GM12878 (cell line): ENCODE results near the gene SEPTIN11. TPM values are rescaled to one million over a fixed set of nuclear protein-coding genes. Genes with fewer than 3 reads are reported as not detected.

Experiments
- CBX3 ChIP-seq: fragments of 200-600 bp; sonication (generic); IDR thresholded peaks from 2 replicates; pipeline ENCODE4 v1.6.1; 2016; ENCODE audit warnings: low read depth, borderline replicate concordance
- EP300 ChIP-seq, 2 experiments: fragments of 150-350 bp in 1 of 2; IDR thresholded peaks; 2 replicates each; pipeline ENCODE4 v1.6.1; 2011 to 2012; ENCODE audit warnings: low read depth in 2 of 2, low read length in 2 of 2, borderline replicate concordance in 1 of 2, improper control_type of control experiment in 1 of 2, inconsistent platforms in 1 of 2; ENCODE audit not compliant: control insufficient read depth in 1 of 2
- ESRRA ChIP-seq: IDR thresholded peaks from 2 replicates; pipeline ENCODE4 v1.6.1; 2012; ENCODE audit warnings: mild to moderate bottlenecking, low read length, improper control_type of control experiment
- ETV6 ChIP-seq, 2 experiments: fragments of 450-650 bp in 1 of 2; IDR thresholded peaks in 1 of 2; conservative IDR thresholded peaks in 1 of 2; 2 replicates each; pipeline ENCODE4 v1.6.1; 2014; ENCODE audit warnings: antibody characterized with exemption in 1 of 2, borderline replicate concordance in 1 of 2, low read depth in 1 of 2, mild to moderate bottlenecking in 1 of 2, moderate library complexity in 1 of 2
- HCFC1 ChIP-seq: fragments of 150-350 bp; IDR thresholded peaks from 2 replicates; pipeline ENCODE4 v1.6.1; 2014; ENCODE audit warnings: low read length
- HDAC2 ChIP-seq: fragments of 200-600 bp; sonication (generic); IDR thresholded peaks from 2 replicates; pipeline ENCODE4 v1.6.1; 2017
- IRF3 ChIP-seq: fragments of 450-650 bp; IDR thresholded peaks from 2 replicates; pipeline ENCODE4 v1.6.1; 2014; ENCODE audit warnings: mild to moderate bottlenecking
- KLF5 ChIP-seq: fragments of 450-650 bp; IDR thresholded peaks from 2 replicates; pipeline ENCODE4 v1.6.1; 2014; ENCODE audit warnings: mild to moderate bottlenecking; ENCODE audit not compliant: partially characterized antibody
- MEF2A ChIP-seq: IDR thresholded peaks from 2 replicates; pipeline ENCODE4 v1.6.1; 2011; ENCODE audit warnings: low read depth, mild to moderate bottlenecking, low read length, moderate library complexity; ENCODE audit not compliant: insufficient read depth
- PML ChIP-seq: IDR thresholded peaks from 2 replicates; pipeline ENCODE4 v1.6.1; 2012; ENCODE audit warnings: low read length, inconsistent platforms
- POLR2AphosphoS2 ChIP-seq: IDR thresholded peaks from 2 replicates; pipeline ENCODE4 v1.6.1; 2011; ENCODE audit warnings: low read depth, mild to moderate bottlenecking, low read length, improper control_type of control experiment, moderate library complexity
- RB1 ChIP-seq: fragments of 450-650 bp; formaldehyde crosslinking; IDR thresholded peaks from 2 replicates; pipeline ENCODE4 v1.6.1; 2017; ENCODE audit warnings: mild to moderate bottlenecking, borderline replicate concordance
- SREBF1 ChIP-seq: IDR thresholded peaks from 2 replicates; pipeline ENCODE4 v1.6.1; 2012; ENCODE audit warnings: mild to moderate bottlenecking, low read length
- TAF1 ChIP-seq: IDR thresholded peaks from 2 replicates; pipeline ENCODE4 v1.6.1; 2011; ENCODE audit warnings: mild to moderate bottlenecking, low read depth, low read length, borderline replicate concordance
- ZNF592 ChIP-seq: fragments of 450-650 bp; IDR thresholded peaks from 2 replicates; pipeline ENCODE4 v1.6.1; 2017; ENCODE audit warnings: mild to moderate bottlenecking, moderate library complexity
- ZSCAN29 ChIP-seq: fragments of 450-650 bp; IDR thresholded peaks from 2 replicates; pipeline ENCODE4 v1.6.1; 2017; ENCODE audit warnings: mild to moderate bottlenecking, moderate library complexity
- polyA plus RNA-seq, 11 experiments: library from polyadenylated mRNA; depleted of rRNA in 4 of 11; unstranded in 6 of 11; stranded (reverse) in 5 of 11; fragments of >200 nt; fragmentation: Nextera tagmentation in 4 of 11; fragmentation: Illumina TruSeq in 1 of 11; extraction: Ambion mirVana in 4 of 11; extraction: Trizol in 1 of 11; gene quantifications; 1 replicate in 1 of 11; 2 replicates in 10 of 11; pipeline versions ENCODE4 v1.2.1 to v1.2.3, GENCODE V29; 2011 to 2016; ENCODE audit warnings: inconsistent platforms in 2 of 11, missing spikeins in 2 of 11, low read depth in 1 of 11
- total RNA-seq, 4 experiments: library from RNA; depleted of rRNA in 3 of 4; stranded (reverse); fragments of >200 nt in 3 of 4; fragmentation: Illumina TruSeq in 1 of 4; extraction: Trizol in 1 of 4; gene quantifications; 2 replicates each; pipeline versions ENCODE4 v1.2.1 to v1.2.3, GENCODE V29; 2013 to 2021
- TF ChIP-seq, protein P1 (sequence below): fragments of 150-350 bp; IDR thresholded peaks from 2 replicates; pipeline ENCODE4 v1.6.1; 2016; ENCODE audit warnings: low read depth, low read length

The SEPTIN11 gene
- total and polyA plus RNA-seq, 10 of the 15 experiments (the other 5 are each of a cell fraction or from before 2014, with no cell fraction given), result 24.7 to 160 (median 91.3) TPM

DNA sequence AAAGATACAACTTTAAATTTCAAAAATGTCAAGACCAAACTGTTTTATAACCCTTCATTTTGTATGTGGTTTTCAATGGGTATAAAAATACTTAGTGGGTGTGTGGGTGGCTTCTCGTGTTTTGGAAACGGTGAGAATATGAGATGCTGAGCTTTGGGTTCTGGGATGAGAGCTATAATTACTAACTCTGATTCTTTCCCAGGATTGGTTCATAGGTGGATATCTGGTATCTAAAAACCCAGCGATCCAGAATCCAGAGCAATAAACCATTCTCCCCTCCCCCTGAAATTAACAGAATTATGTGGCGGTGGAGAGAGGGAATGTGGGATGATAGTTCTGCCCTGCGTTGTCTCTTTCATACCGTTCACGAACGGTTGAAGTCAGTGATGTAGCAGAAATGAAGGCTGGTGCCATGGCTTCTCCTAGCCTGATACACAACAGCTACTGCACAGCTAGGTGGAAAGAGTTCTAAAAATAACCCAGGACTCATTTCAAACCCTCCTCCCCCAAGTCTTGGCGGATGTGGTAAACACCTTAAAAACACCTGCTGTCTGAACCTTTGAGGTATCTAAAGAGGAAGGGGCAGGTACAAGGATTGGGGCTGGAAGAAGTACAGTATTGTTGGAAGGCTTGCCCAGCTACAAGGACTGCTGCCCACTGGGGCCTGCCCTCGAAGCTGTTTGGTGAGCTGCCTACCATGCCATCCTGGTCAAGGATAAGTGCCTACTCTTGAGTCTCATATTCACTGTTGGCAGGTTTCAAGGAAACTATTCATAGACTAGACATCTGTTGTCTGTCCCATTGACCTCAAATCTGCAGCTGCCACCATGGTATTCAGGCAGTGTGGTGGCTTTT lies 44.5 kb downstream of the SEPTIN11 start (continued):
- TF ChIP-seq IRF3 (no peak), KLF5 (no peak), PML (peak; percentile 84), ZSCAN29 (no peak), EP300 (IDR thresholded peaks at IDR 0.05; ENCODE audit: borderline replicate concordance in 1 of 2, control insufficient read depth in 1 of 2, low read depth in 2 of 2, low read length in 2 of 2) (peak in 1 of 2 experiments; percentile 69; a peak in 3 of 4 replicates), MEF2A (peak; percentile 99), ESRRA (no peak), TAF1 (0 out of 2 replicates have a peak, but pooled peaks have one; percentile 40), ETV6 (conservative IDR thresholded peaks at IDR 0.05 in 1 of 2, IDR thresholded peaks at IDR 0.05 in 1 of 2; ENCODE audit: borderline replicate concordance in 1 of 2, low read depth in 1 of 2) (peak in 1 of 2 experiments; percentile 60; a peak in 2 of 4 replicates), ZNF592 (no peak), POLR2AphosphoS2 (no peak), SREBF1 (no peak), RB1 (no peak), CBX3 (no peak), HCFC1 (no peak), HDAC2 (no peak)
- TF ChIP-seq, protein P1, sequence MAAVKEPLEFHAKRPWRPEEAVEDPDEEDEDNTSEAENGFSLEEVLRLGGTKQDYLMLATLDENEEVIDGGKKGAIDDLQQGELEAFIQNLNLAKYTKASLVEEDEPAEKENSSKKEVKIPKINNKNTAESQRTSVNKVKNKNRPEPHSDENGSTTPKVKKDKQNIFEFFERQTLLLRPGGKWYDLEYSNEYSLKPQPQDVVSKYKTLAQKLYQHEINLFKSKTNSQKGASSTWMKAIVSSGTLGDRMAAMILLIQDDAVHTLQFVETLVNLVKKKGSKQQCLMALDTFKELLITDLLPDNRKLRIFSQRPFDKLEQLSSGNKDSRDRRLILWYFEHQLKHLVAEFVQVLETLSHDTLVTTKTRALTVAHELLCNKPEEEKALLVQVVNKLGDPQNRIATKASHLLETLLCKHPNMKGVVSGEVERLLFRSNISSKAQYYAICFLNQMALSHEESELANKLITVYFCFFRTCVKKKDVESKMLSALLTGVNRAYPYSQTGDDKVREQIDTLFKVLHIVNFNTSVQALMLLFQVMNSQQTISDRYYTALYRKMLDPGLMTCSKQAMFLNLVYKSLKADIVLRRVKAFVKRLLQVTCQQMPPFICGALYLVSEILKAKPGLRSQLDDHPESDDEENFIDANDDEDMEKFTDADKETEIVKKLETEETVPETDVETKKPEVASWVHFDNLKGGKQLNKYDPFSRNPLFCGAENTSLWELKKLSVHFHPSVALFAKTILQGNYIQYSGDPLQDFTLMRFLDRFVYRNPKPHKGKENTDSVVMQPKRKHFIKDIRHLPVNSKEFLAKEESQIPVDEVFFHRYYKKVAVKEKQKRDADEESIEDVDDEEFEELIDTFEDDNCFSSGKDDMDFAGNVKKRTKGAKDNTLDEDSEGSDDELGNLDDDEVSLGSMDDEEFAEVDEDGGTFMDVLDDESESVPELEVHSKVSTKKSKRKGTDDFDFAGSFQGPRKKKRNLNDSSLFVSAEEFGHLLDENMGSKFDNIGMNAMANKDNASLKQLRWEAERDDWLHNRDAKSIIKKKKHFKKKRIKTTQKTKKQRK, result no peak
